Smooth muscle cell (in vitro differentiated cells): ENCODE results near the gene COBL. TPM values are rescaled to one million over a fixed set of nuclear protein-coding genes. Genes with fewer than 3 reads are reported as not detected.
"Not testable (repeated sequence)": the region's sequence is repeated elsewhere in the genome, so short reads cannot be mapped to it uniquely, and the experiment has no call there.

Source experiments
- DNase-seq: peaks from one replicate; lab custom pipeline; 2025; ENCODE audit not compliant: unreplicated experiment; lab: John Stamatoyannopoulos, UW
- H2AFZ ChIP-seq: fragments of 200-600 bp; sonication (generic); 2 replicates; pipeline ENCODE4 v1.6.0; 2016; ENCODE audit warnings: antibody characterized with exemption, low read depth, mild to moderate bottlenecking
- H3F3A ChIP-seq: fragments of 200-600 bp; sonication (generic); 2 replicates; pipeline ENCODE4 v1.6.0; 2017; ENCODE audit warnings: antibody characterized with exemption, low read depth
- H3K27ac ChIP-seq: fragments of 200-600 bp; sonication (generic); 2 replicates; pipeline ENCODE4 v1.5.1; 2016; ENCODE audit warnings: low read depth, mild to moderate bottlenecking
- H3K27me3 ChIP-seq: fragments of 200-600 bp; sonication (generic); 2 replicates; pipeline ENCODE4 v1.6.1; 2016; ENCODE audit warnings: low read depth, mild to moderate bottlenecking
- H3K36me3 ChIP-seq: fragments of 200-600 bp; sonication (generic); 2 replicates; pipeline ENCODE4 v1.5.1; 2016; ENCODE audit warnings: low read depth
- H3K4me1 ChIP-seq: fragments of 200-600 bp; sonication (generic); 2 replicates; pipeline ENCODE4 v1.5.1; 2016; ENCODE audit warnings: low read depth
- H3K4me2 ChIP-seq: fragments of 200-600 bp; sonication (generic); 2 replicates; pipeline ENCODE4 v1.6.0; 2016; ENCODE audit warnings: mild to moderate bottlenecking
- H3K4me3 ChIP-seq: fragments of 200-600 bp; sonication (generic); 2 replicates; pipeline ENCODE4 v1.5.1; 2016; ENCODE audit warnings: mild to moderate bottlenecking
- H3K79me2 ChIP-seq: fragments of 200-600 bp; sonication (generic); 2 replicates; pipeline ENCODE4 v1.6.0; 2016; ENCODE audit warnings: low read depth, mild to moderate bottlenecking
- H3K9ac ChIP-seq: fragments of 200-600 bp; sonication (generic); 2 replicates; pipeline ENCODE4 v1.6.0; 2016; ENCODE audit warnings: low read depth
- H3K9me3 ChIP-seq: fragments of 200-600 bp; sonication (generic); replicated peaks from 2 replicates; pipeline ENCODE4 v1.5.1; 2016; ENCODE audit warnings: low read depth
- H4K20me1 ChIP-seq: fragments of 200-600 bp; sonication (generic); 2 replicates; pipeline ENCODE4 v1.6.0; 2016; ENCODE audit warnings: low read depth
- CTCF ChIP-seq: fragments of 200-600 bp; sonication (generic); IDR thresholded peaks from 2 replicates; pipeline ENCODE4 v1.5.1; 2017; ENCODE audit warnings: borderline replicate concordance, mild to moderate bottlenecking, antibody characterized with exemption; ENCODE audit not compliant: insufficient read depth, poor library complexity, severe bottlenecking
- WGBS: methylation state at CpG from one replicate; pipeline ENCODE4 v1.1.7; 2016; ENCODE audit warnings: low lambda C conversion rate; 5-methylcytosine and 5-hydroxymethylcytosine counted together
- polyA plus RNA-seq: library from polyadenylated mRNA; unstranded; fragments of >200 nt; fragmentation: Nextera tagmentation; extraction: Ambion mirVana; gene quantifications from 2 replicates; pipeline ENCODE4 v1.2.1, GENCODE V29; 2016
- total RNA-seq: library from RNA; depleted of rRNA; stranded (reverse); fragments of >200 nt; gene quantifications from 2 replicates; pipeline ENCODE4 v1.2.3, GENCODE V29; 2014

COBL gene
- total and polyA plus RNA-seq, 2 experiments from 2014 or later = 0.47 to 2.8 TPM

DNA sequence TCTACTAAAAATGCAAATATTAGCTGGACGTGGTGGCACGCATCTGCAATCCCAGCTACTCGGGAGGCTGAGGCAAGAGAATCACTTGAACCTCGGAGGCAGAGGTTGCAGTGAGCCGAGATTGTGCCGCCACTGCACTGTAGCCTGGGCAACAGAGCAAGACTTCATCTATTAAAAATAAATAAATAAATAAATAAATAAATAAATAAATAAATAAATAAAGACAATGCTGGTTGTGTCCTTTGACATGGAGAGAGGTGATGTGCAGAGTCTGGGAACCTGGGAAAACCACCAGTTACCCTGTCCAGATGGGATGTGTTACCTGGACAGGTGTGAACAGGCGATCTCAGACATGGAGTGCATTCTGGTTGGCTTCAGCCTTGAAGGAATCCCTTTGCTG lies 102.5 kb downstream of the COBL start:
- no peaks in the 10 kb centered on the region for H3F3A ChIP-seq

GRCh38 chr7:51213618-51214017 lies 103.0 kb downstream of the COBL start:
- 85% methylated on average over 9 of the region's 9 CpGs for WGBS
- no peak overlapping the region for H3K4me3 ChIP-seq

More for the DNA sequence above, 102.5 kb downstream of the COBL start:
- Histone ChIP-seq H3K79me2 (no peaks in the 10 kb centered on the region), H3K27me3 (no peaks in the 10 kb centered on the region), H3K4me3 (no peak overlapping the region), H3K9me3 (no peaks in the 10 kb centered on the region), H4K20me1 (no peaks in the 10 kb centered on the region), H3K36me3 (no peaks in the 10 kb centered on the region), H3K9ac (no peak overlapping the region), H3K4me2 (no peak overlapping the region), H3K4me1 (no peaks in the 10 kb centered on the region), H3K27ac (no peak overlapping the region), H2AFZ (no peak overlapping the region)
- no peak for DNase-seq
- WGBS = 98% methylated on average over 7 of the region's 7 CpGs
- TF ChIP-seq CTCF = no peak

DNA sequence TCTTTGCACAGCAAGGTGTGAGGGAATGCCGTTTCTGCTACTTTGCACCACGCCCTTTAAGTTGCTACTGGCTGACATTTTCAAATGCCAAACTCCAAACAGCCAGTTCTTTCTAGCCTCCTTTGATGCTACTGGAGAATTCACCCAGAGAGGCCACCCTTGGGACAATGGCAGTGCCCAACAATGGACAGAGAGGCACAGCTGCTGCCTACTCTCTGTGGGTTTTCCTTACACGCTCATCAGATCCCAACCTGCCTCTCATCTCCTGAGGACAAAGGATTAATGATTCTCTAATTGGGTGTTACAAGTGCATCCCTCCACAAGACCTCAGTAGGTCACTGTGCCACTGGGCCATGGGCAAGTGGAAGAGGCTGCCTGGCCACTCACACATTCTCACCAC lies 105.8 kb downstream of the COBL start:
- DNase-seq = no peak
- Histone ChIP-seq H3K4me1 (no peaks in the 10 kb centered on the region), H3K9ac (no peak overlapping the region), H3K4me3 (no peak overlapping the region), H3K79me2 (no peaks in the 10 kb centered on the region), H2AFZ (no peak overlapping the region), H3K4me2 (no peak overlapping the region), H3K36me3 (no peaks in the 10 kb centered on the region), H3K27ac (no peak overlapping the region), H4K20me1 (no peaks in the 10 kb centered on the region), H3K27me3 (no peaks in the 10 kb centered on the region), H3F3A (no peaks in the 10 kb centered on the region), H3K9me3 (no peaks in the 10 kb centered on the region)
- TF ChIP-seq CTCF = no peak
- 94% methylated on average over 3 of the region's 3 CpGs for WGBS

More at GRCh38 chr7:51213618-51214017, 103.0 kb downstream of the COBL start:
- DNase-seq = no peak
- Histone ChIP-seq H3F3A (no peaks in the 10 kb centered on the region), H4K20me1 (no peaks in the 10 kb centered on the region), H3K79me2 (no peaks in the 10 kb centered on the region), H3K36me3 (no peaks in the 10 kb centered on the region), H3K9me3 (no peaks in the 10 kb centered on the region), H3K27ac (no peak overlapping the region), H3K4me2 (no peak overlapping the region), H2AFZ (no peak overlapping the region), H3K27me3 (no peaks in the 10 kb centered on the region), H3K4me1 (no peaks in the 10 kb centered on the region), H3K9ac (no peak overlapping the region)
- TF ChIP-seq CTCF = no peak

DNA sequence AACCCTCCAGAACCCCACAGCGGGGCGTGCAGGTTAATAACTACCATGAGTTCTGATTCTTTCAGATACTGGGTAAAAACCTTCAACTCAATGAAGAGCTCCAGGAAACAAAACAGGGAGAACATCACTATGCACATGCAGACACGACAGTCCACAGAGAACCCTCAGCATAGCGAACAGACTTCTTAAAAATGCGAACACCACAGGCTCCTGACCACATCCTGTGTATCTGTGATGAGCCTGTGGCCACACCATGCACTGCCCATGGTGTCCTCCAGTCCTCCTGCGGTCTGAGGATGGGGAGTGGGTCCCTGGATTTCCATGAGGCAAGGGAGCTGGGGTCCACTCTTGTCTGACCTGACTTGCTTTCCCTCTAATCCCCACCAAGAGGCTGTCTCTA lies 107.2 kb downstream of the COBL start:
- H3K4me3 ChIP-seq = no peak overlapping the region
- H4K20me1 ChIP-seq = no peaks in the 10 kb centered on the region
- no peaks in the 10 kb centered on the region for H3K27me3 ChIP-seq
- no peak for TF ChIP-seq CTCF
- H3F3A ChIP-seq = no peaks in the 10 kb centered on the region
- no peak overlapping the region for H3K27ac ChIP-seq
- H2AFZ ChIP-seq = no peak overlapping the region
- no peaks in the 10 kb centered on the region for H3K79me2 ChIP-seq
- H3K4me1 ChIP-seq = no peaks in the 10 kb centered on the region
- H3K9ac ChIP-seq = no peak overlapping the region
- H3K36me3 ChIP-seq = no peaks in the 10 kb centered on the region
- peak overlapping the region; percentile 46 for H3K4me2 ChIP-seq
- DNase-seq = no peak
- WGBS = 63% methylated on average over 6 of the region's 6 CpGs
- H3K9me3 ChIP-seq = no peaks in the 10 kb centered on the region

GRCh38 chr7:51208125-51208524 lies 108.5 kb downstream of the COBL start:
- not testable (repeated sequence) for H3K4me2 ChIP-seq, H3K36me3 ChIP-seq, H2AFZ ChIP-seq, H3K4me3 ChIP-seq, H3K27me3 ChIP-seq, H3F3A ChIP-seq, DNase-seq, H3K9ac ChIP-seq, H3K4me1 ChIP-seq, H3K79me2 ChIP-seq, H3K27ac ChIP-seq, H3K9me3 ChIP-seq, H4K20me1 ChIP-seq
- 97% methylated on average over 6 of the region's 30 CpGs for WGBS
